ENCODE measurements around the gene EGLN1.

The EGLN1 gene

DNA sequence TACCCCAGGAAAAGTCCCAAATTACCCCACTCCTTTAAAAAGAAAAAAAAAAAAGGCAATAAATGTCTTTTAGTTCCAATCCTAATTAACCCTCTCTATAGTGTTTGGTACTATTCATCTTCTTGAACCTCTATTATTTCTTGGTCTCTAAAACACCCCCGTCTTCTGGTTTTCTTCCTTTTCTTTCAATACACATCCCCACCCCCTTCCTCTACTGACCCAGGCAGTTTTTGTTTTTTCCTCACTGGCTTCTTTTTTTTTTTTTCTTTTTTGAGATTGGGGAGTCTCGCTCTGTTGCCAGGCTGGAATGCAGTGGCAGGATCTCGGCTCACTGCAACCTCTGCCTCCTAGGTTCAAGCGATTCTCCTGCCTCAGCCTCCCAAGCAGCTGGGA is 26.1 kb downstream of the EGLN1 start:
- DNase-seq: no peak

DNA sequence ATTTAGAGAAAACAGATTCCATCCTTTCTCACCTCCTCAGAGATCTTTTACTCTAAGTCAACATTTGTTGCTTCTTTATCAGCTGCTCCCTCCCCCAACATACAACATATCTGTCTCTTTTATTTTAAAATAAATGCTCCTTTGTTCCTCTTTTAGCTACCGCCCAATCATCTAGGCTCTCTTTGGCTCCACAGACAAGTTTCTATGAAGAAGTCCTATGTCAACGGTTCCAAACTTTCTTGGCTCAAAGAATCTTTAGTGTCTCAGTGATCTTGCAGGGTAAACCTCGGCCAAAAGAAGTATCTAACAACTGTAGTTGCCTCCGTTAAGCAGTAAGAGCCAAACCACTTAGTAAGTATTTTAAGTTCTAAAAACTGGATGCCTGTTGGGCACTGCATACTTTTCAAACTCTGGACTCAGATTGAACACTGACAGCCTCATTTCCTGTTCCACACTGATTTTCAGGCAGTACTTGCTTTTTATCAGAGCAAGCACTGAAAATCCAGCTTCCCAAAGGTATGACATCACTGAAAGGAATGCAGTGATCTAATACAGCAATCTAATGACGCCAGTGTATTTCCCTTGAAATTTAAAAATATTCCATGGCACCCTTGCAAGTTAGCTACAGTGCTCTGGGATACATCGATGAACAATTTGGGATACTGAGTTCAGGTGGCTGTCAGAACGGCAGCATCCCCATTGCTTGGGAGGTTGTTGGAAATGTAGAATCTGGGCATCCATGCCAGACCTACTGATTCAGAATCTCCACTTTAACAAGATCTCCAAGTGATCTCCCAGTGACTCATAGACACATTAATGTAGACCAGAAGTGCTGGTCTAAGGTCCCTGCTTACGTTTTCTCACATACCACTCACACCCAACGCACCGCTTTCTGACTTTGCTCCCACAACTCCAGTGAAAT is 26.8 kb downstream of the EGLN1 start:
- no peak for DNase-seq

DNA sequence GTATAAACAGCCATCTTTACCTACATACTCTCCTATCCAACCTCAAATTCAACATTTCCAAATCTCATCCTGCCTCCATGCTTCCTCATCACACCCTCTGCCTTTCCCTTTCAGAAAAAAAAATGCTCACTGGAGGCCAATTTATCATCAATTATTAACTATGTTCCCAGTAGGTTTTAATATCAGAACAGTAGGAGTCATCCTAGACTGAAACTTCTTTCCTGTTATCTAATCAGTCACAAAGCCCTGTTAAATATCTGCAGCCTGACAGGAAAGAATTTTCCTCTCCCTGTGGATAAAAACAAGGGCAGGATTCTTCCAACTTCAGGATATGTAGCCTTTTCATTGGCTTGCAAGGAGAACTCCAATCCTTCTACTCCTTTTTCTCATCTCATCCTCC is 28.4 kb downstream of the EGLN1 start:
- DNase-seq: no peak

DNA sequence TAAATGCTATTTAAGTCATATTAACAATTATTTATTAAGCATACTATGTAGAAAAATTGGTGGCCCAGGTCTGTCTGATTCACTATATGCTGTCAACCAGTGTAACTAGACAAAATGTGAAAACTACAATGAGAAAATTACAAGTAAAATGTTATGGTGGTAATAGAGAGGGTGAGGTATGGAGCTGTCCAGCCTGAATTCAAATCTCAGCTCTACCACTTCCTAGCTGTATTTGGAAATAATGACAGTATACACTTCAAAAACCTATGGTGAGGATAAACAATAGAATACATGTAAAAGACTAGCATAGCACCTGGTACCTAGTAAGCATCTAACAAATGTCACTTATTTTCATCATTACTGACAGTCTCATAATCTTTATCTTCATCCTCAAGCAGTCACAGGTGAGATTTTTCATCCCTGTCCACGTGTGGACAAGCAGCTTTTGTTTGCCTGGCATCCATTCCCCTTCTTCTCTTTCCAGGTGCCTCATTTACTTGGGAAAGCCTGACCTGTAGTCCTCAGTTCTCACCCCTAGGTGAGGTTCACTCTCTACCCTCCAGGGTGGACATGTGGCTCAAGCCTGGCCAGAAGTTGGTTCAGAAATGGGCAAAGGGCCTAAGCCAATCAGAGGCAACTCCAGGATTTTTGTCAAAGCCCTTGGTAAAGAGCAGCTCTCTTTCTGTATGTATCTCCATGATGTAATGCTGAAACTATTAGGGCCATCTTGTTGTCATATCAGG is 29.5 kb downstream of the EGLN1 start:
- no peak for DNase-seq

DNA sequence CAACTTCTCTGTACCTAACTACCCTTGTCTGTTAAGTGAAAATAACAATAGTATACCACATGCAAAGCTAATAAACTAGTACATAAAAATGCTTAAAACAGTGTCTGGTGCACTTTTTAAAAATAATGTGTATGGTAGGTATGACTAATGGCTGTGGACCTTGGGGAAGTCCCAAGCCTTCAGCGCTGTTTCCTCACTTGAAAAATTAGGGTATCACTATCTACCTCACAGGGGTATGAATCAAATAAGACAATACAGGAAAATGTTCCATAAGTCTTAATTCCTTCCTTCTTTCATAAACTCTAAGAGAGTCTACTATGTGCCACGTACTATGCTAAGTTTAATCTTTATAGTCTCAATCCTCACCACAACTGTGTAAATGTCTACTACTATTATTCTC is 32.0 kb downstream of the EGLN1 start:
- no peak for DNase-seq

DNA sequence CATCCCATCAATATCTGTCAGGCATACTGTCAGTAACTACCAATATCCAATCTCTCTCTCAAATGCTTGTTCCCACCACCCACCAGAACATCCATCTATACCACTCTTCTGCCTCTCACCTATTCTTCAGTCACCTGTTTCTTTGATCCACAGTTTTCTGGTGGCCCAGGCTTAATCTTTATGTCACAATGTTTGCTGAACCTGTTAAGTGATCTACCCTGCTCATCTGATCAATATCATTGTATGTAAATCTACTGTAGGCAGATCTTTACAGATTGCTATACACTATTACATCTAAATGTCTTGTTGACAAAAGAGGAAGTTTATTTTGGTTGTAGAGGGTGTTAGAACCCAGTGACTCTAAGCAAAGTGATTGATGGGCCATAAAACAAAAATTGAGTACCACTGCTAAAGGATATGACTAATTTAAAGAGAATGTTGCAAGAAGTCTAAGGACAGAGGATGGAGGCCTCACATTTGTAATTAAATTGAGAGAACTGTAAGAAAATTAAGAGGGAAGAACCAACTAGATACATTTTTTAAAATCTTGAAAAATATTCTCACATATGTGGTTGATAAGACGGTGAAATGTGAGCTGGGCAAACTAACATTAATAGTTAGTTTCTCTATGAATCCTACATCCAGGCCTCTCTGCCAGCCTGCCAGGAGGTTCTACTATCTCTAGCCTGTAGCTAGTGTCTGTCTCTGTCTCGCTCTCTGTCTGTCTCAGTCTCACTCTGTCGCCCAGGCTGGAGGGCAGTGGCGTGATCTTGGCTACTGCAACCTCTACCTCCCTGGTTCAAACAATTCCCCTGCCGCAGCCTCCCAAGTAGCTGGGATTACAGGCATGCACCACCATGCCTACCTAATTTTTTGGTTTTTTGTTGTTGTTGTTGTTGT is 34.1 kb downstream of the EGLN1 start:
- no peak for DNase-seq

DNA sequence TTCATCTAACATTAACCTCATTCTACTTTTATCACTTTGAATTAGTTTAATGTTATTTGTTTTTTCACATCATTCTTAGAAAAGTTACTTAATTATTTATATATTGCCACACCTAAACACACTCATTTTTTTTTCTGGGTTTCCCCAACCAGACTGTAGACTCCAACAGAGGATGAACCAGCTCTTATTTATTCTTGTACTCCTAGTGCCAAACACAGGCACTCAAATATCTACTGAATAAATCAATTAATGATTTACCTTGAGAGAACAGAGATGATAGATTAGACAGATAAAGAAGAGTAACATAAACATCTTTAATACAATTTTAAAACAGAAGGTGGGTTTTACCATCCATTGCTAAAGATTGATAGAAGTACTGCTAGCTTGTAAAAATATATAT is 35.6 kb downstream of the EGLN1 start:
- DNase-seq: no peak

DNA sequence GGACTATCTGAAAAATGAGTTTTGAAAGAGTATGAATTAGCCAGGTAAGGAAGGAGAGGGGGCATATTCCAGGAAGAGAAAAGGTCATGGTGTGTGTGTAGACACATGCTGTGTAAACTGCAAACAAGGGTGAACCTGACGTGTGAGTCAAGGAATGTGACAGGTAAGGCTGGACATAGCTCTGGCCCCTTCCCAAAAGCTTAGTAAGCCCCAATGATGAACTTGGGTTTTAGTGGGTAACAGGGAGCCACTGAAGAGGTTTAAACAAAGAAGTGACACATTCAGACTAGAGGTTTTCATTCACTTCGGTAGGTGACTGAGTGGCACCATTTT is 36.7 kb downstream of the EGLN1 start:
- DNase-seq: no peak

DNA sequence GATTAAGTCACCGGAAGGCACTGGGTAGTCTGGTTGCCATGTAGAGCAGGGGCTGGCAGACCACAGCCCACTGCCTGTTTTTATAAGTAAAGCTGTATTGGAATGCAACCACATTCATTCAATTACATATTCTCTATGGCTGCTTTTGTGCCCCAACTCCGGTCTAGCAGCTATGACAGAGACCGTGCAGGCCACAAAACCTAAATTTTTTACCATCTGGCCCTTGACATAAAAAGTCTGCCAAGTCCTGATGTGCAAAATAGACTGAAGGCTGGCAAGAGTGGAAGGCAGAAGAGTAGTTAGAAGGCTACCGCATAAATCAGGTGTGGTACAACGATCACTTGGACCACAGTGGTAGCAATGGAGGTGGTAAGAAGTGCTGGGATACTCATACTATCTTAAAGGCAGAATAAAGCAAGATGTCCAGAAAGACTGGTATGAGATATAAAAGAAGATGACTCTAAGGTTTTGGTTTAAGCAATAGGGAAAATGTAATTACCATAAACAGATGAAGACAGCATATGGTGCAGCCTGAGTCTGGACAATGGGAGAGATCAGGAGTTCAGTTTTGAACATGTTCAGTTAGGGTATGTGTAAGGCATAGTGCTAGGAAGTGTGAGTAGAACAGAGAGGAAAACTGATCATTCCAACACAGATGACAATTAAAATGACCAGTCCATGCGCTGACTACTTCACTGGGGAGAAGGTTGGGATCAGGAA is 37.2 kb downstream of the EGLN1 start:
- DNase-seq: peak in 1 of 14 donors; percentile 29

DNA sequence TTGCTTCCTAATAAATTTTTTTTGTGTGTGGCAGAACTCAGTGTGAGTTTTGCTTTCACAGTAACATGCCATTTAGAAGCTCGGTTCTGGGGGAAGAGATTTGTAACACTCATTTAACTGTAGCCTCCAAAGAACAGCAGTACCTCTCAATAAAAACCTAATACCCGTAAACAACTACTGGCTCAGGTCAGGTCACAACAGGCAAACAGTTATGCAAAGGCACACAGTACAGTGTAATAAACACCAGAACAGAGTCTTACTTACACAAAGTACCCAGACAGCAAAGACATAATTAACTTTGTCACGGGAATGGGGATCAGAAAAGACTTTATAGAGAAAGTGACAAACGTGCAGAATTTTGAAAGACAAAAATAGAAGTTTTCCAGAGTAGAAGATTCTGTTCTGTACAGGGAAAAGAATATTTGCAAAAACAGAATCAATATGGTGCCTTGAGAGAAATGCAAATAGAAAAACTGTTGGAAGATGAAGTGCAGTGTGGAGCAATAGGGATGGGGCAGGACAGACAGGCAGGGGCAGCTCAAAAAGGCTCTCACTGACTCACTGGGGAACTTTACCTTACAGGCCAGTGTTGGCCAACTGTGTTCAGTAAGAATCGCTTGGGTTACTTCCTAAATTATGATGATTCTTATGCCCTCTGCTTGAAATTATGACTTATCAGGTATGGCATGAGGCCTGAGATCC is 38.8 kb downstream of the EGLN1 start:
- no peak for DNase-seq

DNA sequence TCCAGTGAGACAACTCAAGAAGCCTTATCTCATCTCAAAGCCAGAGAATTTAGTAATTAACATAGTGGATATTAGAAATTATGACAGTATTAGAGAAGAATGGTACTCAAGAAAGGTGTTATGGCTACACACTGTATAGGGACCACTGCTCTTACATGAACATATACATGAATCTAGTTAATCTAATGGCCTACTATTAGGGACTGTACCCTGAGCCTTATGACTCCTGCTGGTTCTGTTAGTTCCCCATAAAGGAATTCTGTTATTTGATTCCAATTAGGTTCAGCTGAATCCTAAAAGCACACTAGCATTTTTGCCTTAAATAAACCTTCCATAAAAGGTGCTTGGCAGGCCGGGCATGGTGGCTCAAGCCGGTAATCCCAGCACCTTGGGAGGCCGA is 39.7 kb downstream of the EGLN1 start:
- no peak for DNase-seq

DNA sequence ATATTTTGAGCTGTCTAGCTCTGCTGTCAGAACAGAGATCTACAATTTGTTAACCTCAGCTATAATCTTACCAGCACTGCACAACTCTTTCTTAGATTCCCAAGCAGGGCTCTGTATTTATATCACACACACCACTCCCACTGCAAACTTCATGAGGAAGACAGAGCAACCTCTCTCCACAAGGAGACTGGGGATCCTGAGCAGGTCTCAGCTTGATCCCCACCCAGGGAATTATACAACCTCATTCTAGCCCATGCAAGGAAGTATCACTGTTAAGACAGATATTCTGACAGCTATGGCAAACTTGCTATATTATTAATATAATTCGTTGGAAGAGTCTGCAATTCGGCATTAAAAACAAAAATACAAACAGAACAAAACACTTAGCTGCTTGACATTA is 40.4 kb downstream of the EGLN1 start:
- no peak for DNase-seq

DNA sequence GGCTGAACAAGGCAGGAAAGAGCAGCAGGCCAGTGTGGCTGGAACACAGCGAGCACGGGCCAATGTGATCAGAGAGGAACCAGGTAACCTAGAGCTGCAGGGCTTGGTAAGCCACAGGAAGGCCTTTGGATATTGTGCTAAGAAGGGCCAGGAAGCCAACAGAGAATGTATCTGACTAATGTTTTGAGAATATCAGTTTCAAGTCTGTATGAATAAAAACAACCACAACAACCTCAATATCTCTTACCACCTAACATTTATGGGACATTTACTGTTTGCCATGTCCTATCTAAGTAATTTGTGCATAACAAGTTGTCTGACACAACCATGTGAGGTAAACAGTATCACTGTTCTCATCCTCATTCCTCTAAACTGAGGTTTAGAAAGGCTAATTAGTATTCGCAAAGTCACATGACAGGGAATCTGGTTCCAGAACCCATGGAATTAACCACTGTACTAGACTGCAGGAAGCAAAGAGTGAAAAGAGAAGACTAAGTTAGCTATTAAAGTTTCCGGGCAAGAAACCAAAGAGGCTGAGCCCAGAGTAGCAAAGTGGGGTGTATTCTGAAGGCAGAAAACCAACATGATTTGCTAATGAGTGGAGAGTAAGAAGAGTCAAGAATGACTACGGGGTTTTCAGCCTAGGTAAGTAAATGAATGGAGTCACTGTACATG is 45.1 kb downstream of the EGLN1 start:
- no peak for DNase-seq

DNA sequence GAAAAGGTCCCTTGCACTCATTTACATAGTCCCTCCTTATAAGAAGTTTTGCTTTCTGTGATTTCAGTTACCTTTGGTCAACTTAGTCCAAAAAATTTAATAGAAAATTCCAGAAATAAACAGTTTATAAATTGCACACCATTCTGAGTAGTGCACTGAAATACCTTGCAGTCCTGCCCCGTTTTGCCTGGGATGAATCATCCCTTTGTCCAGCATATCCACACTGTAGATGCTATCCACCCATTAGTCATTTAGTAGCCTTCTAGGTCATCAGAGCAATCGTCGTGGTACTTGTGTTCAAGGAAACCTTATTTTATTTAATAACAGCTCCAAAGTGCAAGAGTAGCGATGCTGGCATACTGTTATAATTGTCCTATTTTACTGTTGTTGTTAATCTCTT is 46.0 kb downstream of the EGLN1 start:
- no peak for DNase-seq

DNA sequence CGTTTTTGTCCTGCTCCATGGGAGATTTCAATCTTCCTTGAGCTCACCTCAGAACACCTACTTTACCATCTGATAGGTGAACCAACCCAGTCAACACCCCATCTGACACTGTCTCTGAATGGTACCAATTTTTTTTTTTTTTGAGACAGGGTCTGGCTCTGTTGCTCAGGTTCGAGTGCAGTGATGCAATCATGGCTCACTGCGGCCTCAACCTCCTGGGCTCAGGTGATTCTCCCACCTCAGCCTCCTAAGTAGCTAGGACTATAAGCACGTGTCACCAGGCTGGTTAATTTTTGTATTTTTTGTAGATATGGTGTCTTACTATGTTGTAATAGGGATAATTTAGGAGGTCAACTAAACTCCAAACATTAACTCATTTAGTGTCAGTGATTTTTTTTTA is 47.7 kb downstream of the EGLN1 start:
- no peak for DNase-seq

DNA sequence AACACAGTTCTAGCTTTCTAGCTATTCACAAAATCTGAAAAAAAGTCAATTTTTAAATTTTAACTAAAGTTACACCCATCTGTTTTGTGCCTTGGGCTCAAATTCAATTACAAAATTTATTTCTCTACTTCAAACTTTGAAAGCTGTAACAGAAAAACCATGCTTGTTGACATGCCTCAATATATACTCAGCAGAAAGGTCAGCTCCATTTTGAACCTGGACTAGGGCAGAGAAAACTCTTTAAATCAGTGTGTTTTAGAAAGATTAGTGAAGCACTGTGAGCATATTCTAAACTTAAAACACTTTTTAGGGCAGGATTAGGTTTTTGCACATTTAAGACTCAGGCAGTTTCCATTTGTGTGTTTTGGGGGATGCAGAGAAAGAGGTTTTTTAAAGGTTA is 49.6 kb downstream of the EGLN1 start:
- DNase-seq: no peak

DNA sequence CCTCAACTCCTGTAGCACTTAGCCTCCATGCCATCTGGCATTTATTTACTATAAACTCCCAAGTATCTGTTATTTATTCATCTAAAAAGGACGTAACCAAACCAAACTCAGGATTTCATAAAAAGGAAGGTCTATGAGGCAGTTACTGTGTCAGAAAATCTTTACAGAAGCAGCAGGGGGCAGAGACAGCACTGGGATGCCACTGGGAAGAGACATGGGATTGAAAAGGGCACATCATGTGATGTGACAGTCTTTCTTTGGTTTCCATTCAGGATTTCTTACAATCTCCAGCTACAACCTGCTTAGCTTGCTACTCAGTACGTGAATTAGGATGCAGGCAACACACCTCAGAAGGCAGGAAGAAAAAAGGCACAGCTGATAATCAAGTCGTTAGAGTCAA is 52.8 kb downstream of the EGLN1 start:
- peak in 4 of 14 donors; percentile 5 to 18 (median 12) for DNase-seq

DNA sequence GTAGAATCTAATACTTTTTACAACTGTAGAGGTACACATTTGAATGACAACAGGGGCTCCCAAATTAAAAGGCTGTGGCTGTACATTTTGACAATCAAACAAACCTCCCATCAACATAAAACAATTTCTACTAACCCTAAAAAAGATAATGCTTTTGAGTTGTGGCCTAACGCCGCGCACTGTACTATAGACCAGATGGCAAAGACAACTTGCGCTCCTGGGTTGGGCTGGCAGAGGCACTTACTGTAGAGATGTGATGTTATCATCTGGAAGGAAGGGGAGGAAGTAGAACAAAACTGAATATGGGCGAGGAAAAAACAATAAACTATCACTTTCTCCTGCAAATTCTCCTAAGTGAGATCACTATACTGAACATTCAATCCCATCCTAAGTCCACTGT is 57.9 kb downstream of the EGLN1 start:
- DNase-seq: no peak

DNA sequence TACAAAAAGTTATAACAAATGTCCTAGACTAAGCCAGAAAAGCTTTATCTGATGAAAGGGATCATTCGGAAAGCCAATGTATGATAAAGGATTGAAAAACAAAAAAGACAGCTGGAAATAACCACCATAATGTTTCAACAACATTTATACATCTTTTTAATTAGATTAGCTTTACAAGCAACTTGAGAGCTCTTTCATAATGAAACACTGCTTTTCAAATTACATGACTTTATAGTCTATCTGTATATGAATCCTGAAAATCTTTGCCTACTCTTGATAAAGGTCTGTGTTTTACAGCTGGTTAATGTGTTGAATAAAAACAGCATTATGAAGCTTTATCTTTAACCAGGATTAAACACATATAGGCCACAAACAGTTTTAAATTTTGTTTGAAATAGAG is 58.5 kb downstream of the EGLN1 start:
- DNase-seq: no peak

DNA sequence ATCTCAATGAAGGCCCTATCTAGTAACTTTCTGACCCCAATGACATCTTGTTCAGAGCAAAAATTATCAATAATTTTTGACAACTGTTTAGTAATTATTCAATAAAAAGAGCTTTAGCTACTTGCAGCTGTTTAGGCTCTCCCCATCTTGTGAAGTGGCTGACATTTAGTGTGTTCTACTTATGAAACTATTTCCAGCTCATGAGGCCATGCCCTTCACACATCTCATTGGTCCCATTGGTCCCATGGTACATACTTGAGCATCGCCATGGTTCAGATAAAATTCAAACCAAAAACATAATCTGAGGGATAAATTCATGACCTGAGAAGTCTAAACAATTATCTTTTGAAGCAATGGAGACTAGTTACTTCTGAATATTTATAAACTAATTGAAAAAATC is 59.8 kb downstream of the EGLN1 start:
- no peak for DNase-seq

DNA sequence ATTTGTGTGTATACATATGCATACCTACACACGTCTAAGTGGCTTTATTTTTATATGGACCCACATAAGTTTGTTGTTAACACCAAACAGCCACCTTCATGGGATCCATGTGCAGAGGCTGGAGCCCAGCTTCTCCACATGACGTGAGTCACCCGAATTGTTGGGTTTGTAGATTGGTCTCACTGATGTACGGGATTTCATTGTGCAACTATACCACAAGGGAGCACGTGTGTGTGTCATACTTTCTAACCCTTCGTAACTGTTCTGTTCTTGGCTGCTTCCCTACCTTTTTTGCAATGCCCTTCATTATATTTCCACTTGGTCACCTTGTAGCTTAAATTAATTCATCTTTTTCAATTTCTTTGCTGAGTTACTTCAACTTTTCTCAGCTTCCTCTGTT is 63.0 kb downstream of the EGLN1 start:
- DNase-seq: no peak
